ENCODE measurements around the gene STIM2. TPM values are rescaled to one million over a fixed set of nuclear protein-coding genes. Genes with fewer than 3 reads are reported as not detected.
A peak's percentile ranks its signal among the peaks of the same experiment; 100 is the strongest.

Gene STIM2
- total and polyA plus RNA-seq, 9 of the 15 experiments (the other 6 are each of a cell fraction or from before 2014, with no cell fraction given) = 7.2 to 26.8 (median 15.4) TPM

GRCh38 chr4:26858035-26858918, 2.4 kb upstream of the STIM2 start (continued):
- TF ChIP-seq RERE (CRISPR knock-in tag; IDR thresholded peaks at IDR 0.05; ENCODE audit: borderline replicate concordance) (0 out of 2 replicates have a peak, but pooled peaks have one; percentile 1), MLX (CRISPR knock-in tag; conservative IDR thresholded peaks at IDR 0.05) (0 out of 4 replicates have a peak, but pooled peaks of 1 of the 2 experiments have one; percentile 25), PRDM10 (IDR thresholded peaks at IDR 0.05; ENCODE audit: partially characterized antibody) (peak; percentile 62), RFX1 (IDR thresholded peaks at IDR 0.05) (no peak), LCOR (CRISPR knock-in tag; IDR thresholded peaks at IDR 0.05) (0 out of 2 replicates have a peak, but pooled peaks have one; percentile 18), BCOR (IDR thresholded peaks at IDR 0.05) (0 out of 2 replicates have a peak, but pooled peaks have one; percentile 9), KLF1 (tag; IDR thresholded peaks at IDR 0.05) (no peak)

All from K562 (cell line).